ENCODE data around the gene CDC42BPB.
"Not testable (repeated sequence)": the region's sequence is repeated elsewhere in the genome, so short reads cannot be mapped to it uniquely, and the experiment has no call there.

CDC42BPB gene

GRCh38 chr14:103028161-103028767, 29.1 kb downstream of the CDC42BPB start:
- TF ChIP-seq CTCF (IDR thresholded peaks at IDR 0.05; ENCODE audit: insufficient read depth, low read depth, low read length, missing control alignments): no peak
- DNase-seq (ENCODE audit: low read depth): peak; percentile 52
- H3K4me3 ChIP-seq (ENCODE audit: low read length): no peak overlapping the region

GRCh38 chr14:103027451-103027850, 29.9 kb downstream of the CDC42BPB start:
- no peak for TF ChIP-seq CTCF (IDR thresholded peaks at IDR 0.05; ENCODE audit: insufficient read depth, low read depth, low read length, missing control alignments)
- DNase-seq (ENCODE audit: low read depth): no peak
- H3K4me3 ChIP-seq (ENCODE audit: low read length): no peak overlapping the region

- no peak for TF ChIP-seq CTCF (IDR thresholded peaks at IDR 0.05; ENCODE audit: insufficient read depth, low read depth, low read length, missing control alignments)
- H3K4me3 ChIP-seq (ENCODE audit: low read length): no peak overlapping the region
- no peak for DNase-seq (ENCODE audit: low read depth)
These were observed 30.4 kb downstream of the CDC42BPB start for GRCh38 chr14:103026988-103027387.

GRCh38 chr14:103026196-103026595, 31.2 kb downstream of the CDC42BPB start:
- peak; percentile 85 for DNase-seq (ENCODE audit: low read depth)
- not testable (repeated sequence) for H3K4me3 ChIP-seq (ENCODE audit: low read length)

GRCh38 chr14:103023881-103024473, 33.4 kb downstream of the CDC42BPB start:
- no peak overlapping the region for H3K4me3 ChIP-seq (ENCODE audit: low read length)
- DNase-seq (ENCODE audit: low read depth): peak; percentile 49
- no peak for TF ChIP-seq CTCF (IDR thresholded peaks at IDR 0.05; ENCODE audit: insufficient read depth, low read depth, low read length, missing control alignments)

GRCh38 chr14:103022685-103023044, 34.7 kb downstream of the CDC42BPB start:
- no peak overlapping the region for H3K4me3 ChIP-seq (ENCODE audit: low read length)
- DNase-seq (ENCODE audit: low read depth): no peak
- TF ChIP-seq CTCF (IDR thresholded peaks at IDR 0.05; ENCODE audit: insufficient read depth, low read depth, low read length, missing control alignments): no peak

- TF ChIP-seq CTCF (IDR thresholded peaks at IDR 0.05; ENCODE audit: insufficient read depth, low read depth, low read length, missing control alignments): no peak
- peak; percentile 73 for DNase-seq (ENCODE audit: low read depth)
- no peak overlapping the region for H3K4me3 ChIP-seq (ENCODE audit: low read length)
These were observed 35.2 kb downstream of the CDC42BPB start for GRCh38 chr14:103022002-103022684.
